GM23338 (cell line): ENCODE data around the gene TRAPPC4. TPM values are rescaled to one million over a fixed set of nuclear protein-coding genes. Genes with fewer than 3 reads are reported as not detected.

Experiments used
- ATAC-seq: fragments of 200-7000 bp; cut with Tn5 transposase; 3 replicates; pipeline ENCODE4 v1.9.1; 2020
- DNase-seq: peaks from one replicate; pipeline ENCODE4 v3.0.0-alpha.2; 2015; ENCODE audit warnings: low spot score
- H2AFZ ChIP-seq: fragments of 200-600 bp; sonication (generic); 2 replicates; pipeline ENCODE4 v1.8.0; 2016; ENCODE audit warnings: antibody characterized with exemption, mild to moderate bottlenecking, moderate library complexity
- H3F3A ChIP-seq: fragments of 200-600 bp; sonication (generic); replicated peaks from 2 replicates; pipeline ENCODE4 v1.8.0; 2017; ENCODE audit warnings: antibody characterized with exemption, mixed run types, low read depth
- H3K27ac ChIP-seq: fragments of 200-600 bp; sonication (generic); 2 replicates; pipeline ENCODE4 v1.6.1; 2016; ENCODE audit warnings: low read depth
- H3K27me3 ChIP-seq: fragments of 200-600 bp; sonication (generic); 2 replicates; pipeline ENCODE4 v1.8.0; 2016; ENCODE audit warnings: mild to moderate bottlenecking, mixed run types, moderate library complexity; ENCODE audit not compliant: insufficient read depth
- H3K36me3 ChIP-seq: fragments of 200-600 bp; sonication (generic); 2 replicates; pipeline ENCODE4 v1.8.0; 2016; ENCODE audit warnings: mild to moderate bottlenecking; ENCODE audit not compliant: insufficient read depth
- H3K4me1 ChIP-seq: fragments of 200-600 bp; sonication (generic); 2 replicates; pipeline ENCODE4 v1.8.0; 2016; ENCODE audit warnings: mild to moderate bottlenecking, moderate library complexity; ENCODE audit not compliant: insufficient read depth
- H3K4me2 ChIP-seq: fragments of 200-600 bp; sonication (generic); 2 replicates; pipeline ENCODE4 v1.7.1; 2017; ENCODE audit warnings: mixed run types
- H3K4me3 ChIP-seq: fragments of 200-600 bp; sonication (generic); 2 replicates; pipeline ENCODE4 v1.6.1; 2016; ENCODE audit warnings: mixed run types
- H3K79me2 ChIP-seq: fragments of 200-600 bp; sonication (generic); replicated peaks from 2 replicates; pipeline ENCODE4 v1.8.0; 2017; ENCODE audit warnings: mild to moderate bottlenecking; ENCODE audit not compliant: insufficient read depth
- H3K9me2 ChIP-seq: fragments of 200-600 bp; sonication (generic); 2 replicates; pipeline ENCODE4 v1.8.0; 2017; ENCODE audit not compliant: insufficient read depth
- H4K20me1 ChIP-seq: fragments of 200-600 bp; sonication (generic); replicated peaks from 2 replicates; pipeline ENCODE4 v1.8.0; 2017; ENCODE audit warnings: mild to moderate bottlenecking; ENCODE audit not compliant: insufficient read depth
- H3K27ac Mint-ChIP-seq: 2 replicates; pipeline ENCODE4 v1.8.0; 2020; ENCODE audit warnings: inconsistent platforms, mild to moderate bottlenecking, moderate library complexity, mixed read lengths
- H3K27me3 Mint-ChIP-seq: 3 replicates; pipeline ENCODE4 v1.8.0; 2022; ENCODE audit warnings: low read depth, mild to moderate bottlenecking, moderate library complexity, mixed read lengths, inconsistent platforms; ENCODE audit not compliant: insufficient read depth, poor library complexity
- H3K36me3 Mint-ChIP-seq: 3 replicates; pipeline ENCODE4 v1.8.0; 2021; ENCODE audit warnings: low read depth, mild to moderate bottlenecking, inconsistent platforms, moderate library complexity, mixed read lengths
- H3K4me1 Mint-ChIP-seq: 3 replicates; pipeline ENCODE4 v1.8.0; 2020; ENCODE audit warnings: mild to moderate bottlenecking, inconsistent platforms, mixed read lengths
- H3K4me3 Mint-ChIP-seq: 3 replicates; pipeline ENCODE4 v1.8.0; 2021; ENCODE audit warnings: moderate library complexity, mild to moderate bottlenecking, inconsistent platforms, mixed read lengths
- H3K9me3 Mint-ChIP-seq: 3 replicates; pipeline ENCODE4 v1.8.0; 2020; ENCODE audit warnings: moderate library complexity, mild to moderate bottlenecking, inconsistent platforms, mixed read lengths
- CREB1 ChIP-seq: fragments of 250-450 bp; sonication (Bioruptor Pico); IDR thresholded peaks from 2 replicates; pipeline ENCODE4 v1.5.0; 2020; ENCODE audit warnings: low read depth, mild to moderate bottlenecking, moderate library complexity
- EZH2 ChIP-seq: fragments of 200-600 bp; sonication (generic); IDR thresholded peaks from one replicate; pipeline ENCODE4 v1.8.0; 2017; ENCODE audit warnings: antibody characterized with exemption, mild to moderate bottlenecking, low read depth; ENCODE audit not compliant: unreplicated experiment
- JUNB ChIP-seq: IDR thresholded peaks from one replicate; pipeline ENCODE4 v1.6.1; 2016; ENCODE audit warnings: antibody characterized with exemption; ENCODE audit not compliant: unreplicated experiment
- POLR2AphosphoS5 ChIP-seq: IDR thresholded peaks from 2 replicates; pipeline ENCODE4 v1.6.1; 2016; ENCODE audit warnings: antibody characterized with exemption, low read depth
- ZNF331 ChIP-seq: fragments of 250-450 bp; sonication (Bioruptor Pico); IDR thresholded peaks from 2 replicates; pipeline ENCODE4 v1.5.0; 2020; ENCODE audit warnings: low read depth, mild to moderate bottlenecking, moderate library complexity
- polyA plus RNA-seq: library from polyadenylated mRNA; unstranded; fragments of >200 nt; fragmentation: Nextera tagmentation; extraction: Ambion mirVana; gene quantifications from 2 replicates; pipeline ENCODE4 v1.2.1, GENCODE V29; 2016
- total RNA-seq: library from RNA; depleted of rRNA; stranded (reverse); fragments of >200 nt; shearing (Covaris generic); gene quantifications from 2 replicates; pipeline ENCODE4 v1.2.3, GENCODE V29; 2014
- TF ChIP-seq, protein P1 (sequence below), 2 experiments: fragments of 200-600 bp in 1 of 2; sonication (generic) in 1 of 2; conservative IDR thresholded peaks; 2 replicates each; pipeline versions ENCODE4 v1.5.1 to v1.6.1; 2016 to 2017; ENCODE audit warnings: antibody characterized with exemption in 2 of 2, low read depth in 2 of 2, mild to moderate bottlenecking in 2 of 2, moderate library complexity in 1 of 2
- TF ChIP-seq, protein P2 (sequence below): IDR thresholded peaks from 2 replicates; pipeline ENCODE4 v1.6.1; 2016; ENCODE audit warnings: antibody characterized with exemption

Gene TRAPPC4
- total and polyA plus RNA-seq, 2 experiments from 2014 or later: 79.9 to 142 TPM

DNA sequence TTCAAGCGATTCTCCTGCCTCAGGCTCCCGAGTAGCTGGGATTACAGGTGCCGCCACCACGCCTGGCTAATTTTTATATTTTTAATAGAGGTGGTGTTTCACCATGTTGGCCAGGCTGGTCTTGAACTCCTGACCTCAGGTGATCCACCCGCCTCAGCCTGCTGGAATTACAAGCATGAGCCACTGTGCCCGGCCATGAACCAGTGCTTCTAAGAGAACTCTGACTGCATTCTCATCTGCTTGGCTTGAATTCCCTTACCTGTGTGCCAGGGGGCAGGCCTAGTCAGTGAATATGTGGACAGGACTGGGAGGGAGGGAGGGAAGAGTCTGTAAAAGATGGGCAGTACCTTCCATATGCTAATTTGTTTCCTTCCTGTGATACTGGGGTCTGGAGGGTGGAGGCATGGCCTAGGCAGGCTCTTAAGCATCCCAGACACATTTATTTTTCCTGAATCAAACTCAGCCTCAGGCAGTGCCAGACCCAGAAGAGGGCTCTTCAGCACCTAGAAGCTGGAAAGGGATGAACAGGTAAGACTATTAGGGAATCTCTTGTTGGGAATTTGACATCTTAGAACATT, 7.0 kb upstream of the TRAPPC4 start:
- no peak overlapping the region for H3K4me3 ChIP-seq
- H3K27me3 ChIP-seq: no peaks in the 10 kb centered on the region
- H3K27ac ChIP-seq: peak overlapping the region; percentile 78
- Mint-ChIP-seq H3K9me3 (no peaks in the 10 kb centered on the region; the same call in 2 of the 3 replicates), H3K27ac (peak overlapping the region; percentile 56; the same call in 1 of the 2 replicates), H3K27me3 (peaks cover 2% of the 10 kb centered on the region), H3K4me1 (no peaks in the 10 kb centered on the region; the same call in 2 of the 3 replicates), H3K36me3 (peaks cover 77% of the 10 kb centered on the region), H3K4me3 (no peak overlapping the region)
- peaks cover 52% of the 10 kb centered on the region for H3F3A ChIP-seq
- H2AFZ ChIP-seq: no peak overlapping the region
- ATAC-seq (peak; percentile 12; the same call in 1 of the 3 replicates), DNase-seq (peak; percentile 17)
- no peak for TF ChIP-seq EZH2
- TF ChIP-seq, protein P1, sequence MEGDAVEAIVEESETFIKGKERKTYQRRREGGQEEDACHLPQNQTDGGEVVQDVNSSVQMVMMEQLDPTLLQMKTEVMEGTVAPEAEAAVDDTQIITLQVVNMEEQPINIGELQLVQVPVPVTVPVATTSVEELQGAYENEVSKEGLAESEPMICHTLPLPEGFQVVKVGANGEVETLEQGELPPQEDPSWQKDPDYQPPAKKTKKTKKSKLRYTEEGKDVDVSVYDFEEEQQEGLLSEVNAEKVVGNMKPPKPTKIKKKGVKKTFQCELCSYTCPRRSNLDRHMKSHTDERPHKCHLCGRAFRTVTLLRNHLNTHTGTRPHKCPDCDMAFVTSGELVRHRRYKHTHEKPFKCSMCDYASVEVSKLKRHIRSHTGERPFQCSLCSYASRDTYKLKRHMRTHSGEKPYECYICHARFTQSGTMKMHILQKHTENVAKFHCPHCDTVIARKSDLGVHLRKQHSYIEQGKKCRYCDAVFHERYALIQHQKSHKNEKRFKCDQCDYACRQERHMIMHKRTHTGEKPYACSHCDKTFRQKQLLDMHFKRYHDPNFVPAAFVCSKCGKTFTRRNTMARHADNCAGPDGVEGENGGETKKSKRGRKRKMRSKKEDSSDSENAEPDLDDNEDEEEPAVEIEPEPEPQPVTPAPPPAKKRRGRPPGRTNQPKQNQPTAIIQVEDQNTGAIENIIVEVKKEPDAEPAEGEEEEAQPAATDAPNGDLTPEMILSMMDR (conservative IDR thresholded peaks at IDR 0.05; ENCODE audit: low read depth in 2 of 2): peak in 1 of 2 experiments; percentile 9; a peak in 1 of 4 replicates
- H3K36me3 ChIP-seq: peaks cover 44% of the 10 kb centered on the region
- no peak overlapping the region for H3K4me2 ChIP-seq
- peaks cover 11% of the 10 kb centered on the region for H3K79me2 ChIP-seq
- no peaks in the 10 kb centered on the region for H3K9me2 ChIP-seq
- H4K20me1 ChIP-seq: peaks cover 21% of the 10 kb centered on the region
- peaks cover 1% of the 10 kb centered on the region; the same call in 1 of the 2 replicates for H3K4me1 ChIP-seq

DNA sequence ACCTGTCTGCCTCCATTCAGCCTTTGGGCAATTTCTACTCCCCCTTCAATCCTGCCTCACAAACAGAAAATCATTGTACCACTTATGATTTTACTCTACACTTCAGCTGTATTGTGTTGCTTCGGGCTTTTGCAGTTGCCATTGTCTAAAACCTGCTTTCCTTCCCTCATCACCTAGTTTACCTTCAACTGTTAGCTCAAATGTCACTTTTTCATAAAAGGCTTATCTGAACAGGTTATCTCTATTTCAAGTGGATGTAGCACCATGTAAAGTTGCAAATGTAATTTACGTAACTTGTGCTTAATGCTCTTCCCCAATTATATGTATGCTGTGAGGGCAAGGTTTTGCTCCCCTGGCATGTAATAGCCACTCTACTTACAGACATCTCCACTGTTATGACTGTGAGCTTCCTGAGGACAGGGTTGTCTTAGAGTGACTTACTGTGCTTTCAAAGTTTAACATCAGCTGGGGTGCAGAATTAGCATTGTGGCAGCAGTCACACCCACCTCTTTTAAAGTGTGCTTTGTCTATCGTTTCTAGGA, 5.9 kb upstream of the TRAPPC4 start:
- peaks cover 28% of the 10 kb centered on the region for H4K20me1 ChIP-seq
- Mint-ChIP-seq H3K9me3 (peaks cover under 1% of the 10 kb centered on the region; the same call in 1 of the 3 replicates), H3K4me1 (no peaks in the 10 kb centered on the region; the same call in 1 of the 3 replicates), H3K27me3 (peaks cover 2% of the 10 kb centered on the region), H3K4me3 (no peak overlapping the region), H3K36me3 (peaks cover 79% of the 10 kb centered on the region), H3K27ac (no peak overlapping the region)
- TF ChIP-seq ZNF331 (CRISPR knock-in tag) (no peak), JUNB (no peak), EZH2 (no peak), CREB1 (CRISPR knock-in tag) (no peak), POLR2AphosphoS5 (0 out of 2 replicates have a peak, but pooled peaks have one; percentile 15)
- TF ChIP-seq, protein P2, sequence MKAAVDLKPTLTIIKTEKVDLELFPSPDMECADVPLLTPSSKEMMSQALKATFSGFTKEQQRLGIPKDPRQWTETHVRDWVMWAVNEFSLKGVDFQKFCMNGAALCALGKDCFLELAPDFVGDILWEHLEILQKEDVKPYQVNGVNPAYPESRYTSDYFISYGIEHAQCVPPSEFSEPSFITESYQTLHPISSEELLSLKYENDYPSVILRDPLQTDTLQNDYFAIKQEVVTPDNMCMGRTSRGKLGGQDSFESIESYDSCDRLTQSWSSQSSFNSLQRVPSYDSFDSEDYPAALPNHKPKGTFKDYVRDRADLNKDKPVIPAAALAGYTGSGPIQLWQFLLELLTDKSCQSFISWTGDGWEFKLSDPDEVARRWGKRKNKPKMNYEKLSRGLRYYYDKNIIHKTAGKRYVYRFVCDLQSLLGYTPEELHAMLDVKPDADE: no peak
- no peak overlapping the region for H3K4me2 ChIP-seq
- H3K27ac ChIP-seq: peak overlapping the region; percentile 78
- H3K27me3 ChIP-seq: no peaks in the 10 kb centered on the region
- peaks cover 11% of the 10 kb centered on the region; the same call in 1 of the 2 replicates for H3K4me1 ChIP-seq
- H3K9me2 ChIP-seq: no peaks in the 10 kb centered on the region
- DNase-seq (no peak), ATAC-seq (no peak)
- H3K36me3 ChIP-seq: peaks cover 44% of the 10 kb centered on the region
- peaks cover 22% of the 10 kb centered on the region for H3K79me2 ChIP-seq
- H3F3A ChIP-seq: peaks cover 61% of the 10 kb centered on the region
- H2AFZ ChIP-seq: no peak overlapping the region
- H3K4me3 ChIP-seq: no peak overlapping the region
